Measurements from ENCODE around the gene S1PR4. TPM values are rescaled to one million over a fixed set of nuclear protein-coding genes. Genes with fewer than 3 reads are reported as not detected.
"Not testable (repeated sequence)": the region's sequence is repeated elsewhere in the genome, so short reads cannot be mapped to it uniquely, and the experiment has no call there.

S1PR4 gene
- total RNA-seq, 2 experiments from 2014 or later, result 32.7 to 34.0 TPM

GRCh38 chr19:3186160-3186688 is 7.7 kb downstream of the S1PR4 start:
- Mint-ChIP-seq H3K36me3 (peaks cover 11% of the 10 kb centered on the region), H3K4me3 (peak overlapping the region; percentile 86)

DNA sequence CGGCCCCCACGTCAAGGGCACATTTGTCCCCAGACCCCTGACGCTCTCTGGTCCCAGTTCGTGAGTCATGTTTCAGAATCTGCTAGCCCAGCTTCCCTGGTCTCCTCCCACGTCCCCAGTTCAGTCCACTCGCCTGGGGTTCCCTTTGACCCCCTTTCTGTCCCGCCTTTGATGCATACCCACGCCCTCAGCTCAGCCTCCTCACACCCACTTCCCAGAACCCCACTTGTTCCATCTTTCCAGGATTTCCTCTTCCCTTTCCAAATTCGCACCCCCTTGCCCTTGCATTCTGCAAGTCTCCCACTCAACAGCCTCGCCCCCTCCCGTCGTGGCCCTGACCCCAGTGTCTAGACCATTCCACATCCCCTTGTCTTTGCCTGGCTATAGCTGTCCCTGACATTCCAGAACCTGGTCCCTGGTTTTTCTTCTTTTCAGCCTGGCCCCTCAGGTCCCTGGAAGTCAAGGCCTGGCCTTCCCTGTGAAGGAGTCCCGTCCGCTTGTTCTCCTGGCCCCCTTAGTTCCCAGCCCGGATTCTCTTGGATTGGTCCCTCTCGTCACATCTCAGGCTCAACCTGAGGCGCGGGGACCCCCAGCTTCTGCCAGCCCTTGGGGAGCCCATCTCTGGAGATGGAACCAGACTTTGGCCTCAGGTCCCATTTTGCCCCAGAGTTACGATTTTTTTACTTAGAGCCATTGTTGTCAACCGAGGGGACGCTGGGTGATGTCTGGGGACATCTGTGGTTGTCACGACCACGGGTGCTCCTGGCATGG is 8.5 kb downstream of the S1PR4 start:
- CTCF ChIA-PET, result interaction anchor here (0.5 to 1.0 kb wide), 3 partner anchors 24 to 438 kb away, joined by 3 read pairs; no protein-coding TSS in a partner anchor
- POLR2A ChIA-PET, result no interaction called here
- Mint-ChIP-seq H3K9me3 (no peaks in the 10 kb centered on the region), H3K4me3 (peak overlapping the region; percentile 86), H3K27ac (peak overlapping the region; percentile 63), H3K4me1 (ENCODE audit: low read depth) (peaks cover 54% of the 10 kb centered on the region), H3K36me3 (peaks cover 10% of the 10 kb centered on the region), H3K27me3 (no peaks in the 10 kb centered on the region)
- no peak for DNase-seq
- intact Hi-C loops (cut with micrococcal nuclease), result no loop called here

More at GRCh38 chr19:3186160-3186688, 7.7 kb downstream of the S1PR4 start:
- ChIA-PET CTCF (interaction anchor here (1.0 to 1.7 kb wide), 2 partner anchors 24 to 78 kb away, joined by 3 to 5 read pairs; no protein-coding TSS in a partner anchor), POLR2A (interaction anchor here (1.0 kb wide), 1 partner anchor 42 kb away, joined by 4 read pairs; no protein-coding TSS in a partner anchor)
- Mint-ChIP-seq H3K4me1 (ENCODE audit: low read depth) (peaks cover 58% of the 10 kb centered on the region), H3K9me3 (no peaks in the 10 kb centered on the region), H3K27ac (peak overlapping the region; percentile 63), H3K27me3 (no peaks in the 10 kb centered on the region)
- intact Hi-C loops (cut with micrococcal nuclease), result no loop called here
- DNase-seq, result no peak

- ChIA-PET CTCF (interaction anchor here (0.6 kb wide), 1 partner anchor 439 kb away, joined by 3 read pairs; no protein-coding TSS in a partner anchor), POLR2A (no interaction called here)
- no peaks in the 10 kb centered on the region for H3K27me3 Mint-ChIP-seq
- no peak for DNase-seq
- intact Hi-C loops (cut with micrococcal nuclease), result no loop called here
- no peak overlapping the region for H3K27ac Mint-ChIP-seq
- H3K4me1 Mint-ChIP-seq (ENCODE audit: low read depth), result peaks cover 50% of the 10 kb centered on the region
- peak overlapping the region; percentile 86 for H3K4me3 Mint-ChIP-seq
- H3K9me3 Mint-ChIP-seq, result no peaks in the 10 kb centered on the region
- peaks cover 9% of the 10 kb centered on the region for H3K36me3 Mint-ChIP-seq
Observed at GRCh38 chr19:3187662-3188511, 9.3 kb downstream of the S1PR4 start.

DNA sequence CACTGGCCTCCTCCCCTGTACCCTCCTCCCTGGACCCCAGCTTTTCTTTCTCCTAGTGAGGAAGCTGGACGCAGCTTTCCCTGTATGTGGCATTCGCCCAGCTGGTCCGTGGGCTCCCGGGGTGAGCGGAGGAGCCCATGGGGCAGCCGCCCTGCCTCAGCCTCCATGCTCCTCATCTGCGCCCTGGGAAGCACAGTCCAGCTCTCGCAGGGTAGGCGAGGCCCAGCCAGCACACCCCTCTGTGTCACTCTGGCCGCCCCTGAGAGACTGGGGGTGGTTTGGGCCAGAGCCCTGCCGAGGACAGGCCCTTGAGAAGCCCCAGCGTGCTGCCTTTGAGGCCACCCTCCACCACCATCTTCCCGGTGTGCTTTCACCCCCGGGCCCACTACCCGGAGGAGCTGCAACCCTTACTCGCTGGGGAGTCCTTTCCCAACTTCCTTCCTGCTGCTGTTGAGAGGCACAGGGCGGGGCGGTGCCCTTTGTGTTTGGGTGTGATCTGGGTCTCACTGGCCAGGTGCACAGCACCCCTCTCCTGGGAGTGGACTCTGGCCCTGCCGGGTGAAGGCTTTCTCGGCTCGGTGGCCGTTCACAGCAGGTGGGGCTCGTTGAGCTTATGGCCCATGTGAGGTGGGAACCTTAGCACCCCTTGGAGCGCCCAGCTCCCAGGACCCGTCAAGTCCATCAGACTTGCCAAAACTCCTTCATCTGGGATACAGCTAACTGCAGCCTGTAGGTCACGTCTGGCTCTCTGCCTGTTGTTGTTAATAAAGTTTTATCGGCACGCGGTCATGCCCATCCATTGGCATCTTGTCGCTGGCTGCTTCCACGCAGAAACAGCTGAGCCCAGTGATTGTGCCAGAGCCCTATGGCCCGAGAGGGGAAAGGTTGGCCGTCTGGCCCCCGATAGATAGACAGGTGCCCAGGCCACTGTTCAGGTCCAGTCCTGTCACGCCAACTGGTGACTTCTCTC is 10.3 kb downstream of the S1PR4 start:
- DNase-seq, result no peak
- intact Hi-C loops (cut with micrococcal nuclease), result no loop called here
- peak overlapping the region; percentile 8 for H3K4me3 Mint-ChIP-seq
- H3K27me3 Mint-ChIP-seq, result no peaks in the 10 kb centered on the region
- H3K36me3 Mint-ChIP-seq, result peaks cover 12% of the 10 kb centered on the region
- no peak overlapping the region for H3K27ac Mint-ChIP-seq
- H3K4me1 Mint-ChIP-seq (ENCODE audit: low read depth), result peaks cover 44% of the 10 kb centered on the region
- H3K9me3 Mint-ChIP-seq, result no peaks in the 10 kb centered on the region
- ChIA-PET CTCF (interaction anchor here (0.8 to 0.9 kb wide), 2 partner anchors 36 to 226 kb away, joined by 3 to 4 read pairs; partner anchors contain the start of gene CELF5), POLR2A (no interaction called here)

DNA sequence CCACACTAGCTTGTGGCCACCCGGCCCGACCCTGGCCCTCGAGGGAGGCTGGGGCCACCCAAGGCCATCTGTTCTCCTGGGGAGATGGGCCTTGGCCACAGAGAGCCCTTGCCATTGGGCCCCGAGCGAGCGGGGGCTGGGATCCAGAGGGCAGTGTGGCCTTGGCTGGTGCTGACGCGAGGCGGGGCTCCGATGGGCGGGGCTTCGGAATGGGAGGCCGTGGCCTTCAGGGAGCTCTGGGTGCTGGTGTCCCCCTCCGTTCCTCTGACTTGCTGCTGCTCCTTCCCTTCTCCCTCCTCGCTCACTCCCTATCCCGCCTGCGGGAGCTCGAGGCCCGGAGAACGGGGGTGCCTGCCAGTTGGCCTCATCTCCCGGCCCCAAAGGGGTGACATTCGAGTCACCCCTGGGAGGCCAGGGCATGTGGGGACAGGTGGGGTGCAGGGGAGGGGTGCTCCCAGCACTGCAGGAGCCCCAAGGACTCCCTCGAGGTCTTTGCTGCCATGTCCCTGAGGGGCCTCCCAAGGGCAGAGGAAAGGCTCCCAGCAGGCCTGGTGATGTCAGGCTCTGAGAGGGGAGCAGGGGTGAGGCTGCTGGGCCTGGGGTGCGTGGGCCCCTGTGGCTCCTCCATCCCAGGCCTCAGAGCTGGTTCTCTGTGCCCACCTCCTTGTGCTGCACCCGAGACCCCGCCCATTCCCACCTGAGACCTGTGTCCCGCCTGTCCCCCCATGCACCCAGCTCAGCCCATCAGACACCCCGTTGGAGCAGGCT is 11.3 kb downstream of the S1PR4 start:
- Mint-ChIP-seq H3K27ac (no peak overlapping the region), H3K9me3 (no peaks in the 10 kb centered on the region), H3K27me3 (no peaks in the 10 kb centered on the region), H3K4me1 (ENCODE audit: low read depth) (peaks cover 35% of the 10 kb centered on the region), H3K4me3 (no peak overlapping the region), H3K36me3 (peaks cover 18% of the 10 kb centered on the region)
- ChIA-PET POLR2A (no interaction called here), CTCF (interaction anchor here (0.8 to 0.9 kb wide), 2 partner anchors 35 to 227 kb away, joined by 3 to 4 read pairs; partner anchors contain the start of gene CELF5)
- intact Hi-C loops (cut with micrococcal nuclease), result no loop called here
- DNase-seq, result no peak

DNA sequence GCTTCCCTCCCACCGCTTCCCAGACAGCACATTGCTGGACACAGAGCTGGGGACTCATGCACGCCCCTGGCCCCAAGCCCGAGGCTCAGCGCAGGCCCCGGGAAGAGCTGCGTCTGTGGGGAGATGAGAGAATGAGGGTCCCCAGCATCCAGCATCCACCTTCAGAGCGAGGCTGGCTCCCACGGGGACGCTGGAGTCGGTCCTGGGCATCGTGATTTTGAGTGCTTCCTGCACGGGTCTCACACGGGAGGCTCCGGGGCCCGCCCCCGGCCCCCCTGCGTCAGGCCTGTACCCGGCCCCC is 11.9 kb downstream of the S1PR4 start:
- no peak for DNase-seq
- intact Hi-C loops (cut with micrococcal nuclease), result no loop called here
- CTCF ChIA-PET, result no interaction called here
- Mint-ChIP-seq H3K27me3 (no peaks in the 10 kb centered on the region), H3K36me3 (peaks cover 18% of the 10 kb centered on the region), H3K27ac (no peak overlapping the region), H3K4me1 (ENCODE audit: low read depth) (peaks cover 31% of the 10 kb centered on the region), H3K9me3 (no peaks in the 10 kb centered on the region), H3K4me3 (no peak overlapping the region)
- POLR2A ChIA-PET, result no interaction called here

DNA sequence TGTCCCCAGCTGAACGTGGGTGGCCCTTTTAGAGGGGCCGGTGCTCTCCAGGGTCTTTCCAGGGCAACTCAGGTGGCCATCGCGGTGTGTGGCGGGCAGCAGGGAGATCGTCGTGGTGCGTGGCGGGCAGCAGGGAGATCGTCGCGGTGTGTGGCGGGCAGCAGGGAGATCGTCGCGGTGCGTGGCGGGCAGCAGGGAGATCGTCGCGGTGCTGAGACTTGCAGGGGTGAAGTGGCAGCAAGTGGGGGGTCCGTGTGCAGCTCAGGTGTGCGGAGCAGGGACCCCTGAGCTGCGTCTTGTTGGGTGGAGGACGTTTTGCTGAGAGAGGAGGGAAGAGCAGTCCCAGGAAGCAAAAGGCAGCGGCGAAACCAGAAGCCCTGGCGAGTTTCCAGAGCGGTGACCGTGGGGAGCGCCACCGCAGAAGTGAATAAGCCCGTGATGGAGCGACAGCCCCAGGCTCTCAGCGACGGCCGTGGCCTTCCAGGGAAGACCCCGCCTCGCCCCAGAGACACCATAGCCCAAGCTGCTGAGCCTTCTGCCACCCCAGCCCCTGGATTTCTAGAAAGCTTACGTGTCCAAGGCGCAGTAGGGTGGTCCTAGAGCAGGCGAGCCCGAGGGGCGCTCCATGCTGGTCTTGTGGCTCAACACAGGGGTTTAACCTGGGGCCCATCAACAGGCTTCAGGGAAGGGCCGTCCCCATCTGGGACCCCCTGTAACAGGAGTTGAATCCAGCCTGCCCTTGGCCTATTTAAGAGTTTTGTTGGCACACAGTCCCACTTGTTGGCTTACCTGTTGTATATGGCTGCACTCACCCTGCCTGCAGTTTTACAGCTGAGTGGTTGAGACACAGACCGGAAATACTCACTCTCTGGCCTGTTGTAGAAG is 12.6 kb downstream of the S1PR4 start:
- Mint-ChIP-seq H3K4me1 (ENCODE audit: low read depth) (peaks cover 31% of the 10 kb centered on the region), H3K27ac (no peak overlapping the region), H3K9me3 (no peaks in the 10 kb centered on the region), H3K4me3 (no peak overlapping the region), H3K36me3 (peaks cover 18% of the 10 kb centered on the region), H3K27me3 (no peaks in the 10 kb centered on the region)
- no peak for DNase-seq
- ChIA-PET POLR2A (no interaction called here), CTCF (interaction anchor here (0.5 kb wide), 1 partner anchor 35 kb away, joined by 3 read pairs; no protein-coding TSS in a partner anchor)
- intact Hi-C loops (cut with micrococcal nuclease), result no loop called here

GRCh38 chr19:3191806-3192104 is 13.2 kb downstream of the S1PR4 start:
- DNase-seq; H3K27ac Mint-ChIP-seq; intact Hi-C loops (cut with micrococcal nuclease); H3K27me3 Mint-ChIP-seq; H3K4me3 Mint-ChIP-seq; POLR2A ChIA-PET; H3K9me3 Mint-ChIP-seq: not testable (repeated sequence)
- Mint-ChIP-seq H3K4me1 (ENCODE audit: low read depth) (peaks cover 28% of the 10 kb centered on the region), H3K36me3 (peaks cover 14% of the 10 kb centered on the region)
- CTCF ChIA-PET, result interaction anchor here (0.5 kb wide), 1 partner anchor 35 kb away, joined by 3 read pairs; no protein-coding TSS in a partner anchor

DNA sequence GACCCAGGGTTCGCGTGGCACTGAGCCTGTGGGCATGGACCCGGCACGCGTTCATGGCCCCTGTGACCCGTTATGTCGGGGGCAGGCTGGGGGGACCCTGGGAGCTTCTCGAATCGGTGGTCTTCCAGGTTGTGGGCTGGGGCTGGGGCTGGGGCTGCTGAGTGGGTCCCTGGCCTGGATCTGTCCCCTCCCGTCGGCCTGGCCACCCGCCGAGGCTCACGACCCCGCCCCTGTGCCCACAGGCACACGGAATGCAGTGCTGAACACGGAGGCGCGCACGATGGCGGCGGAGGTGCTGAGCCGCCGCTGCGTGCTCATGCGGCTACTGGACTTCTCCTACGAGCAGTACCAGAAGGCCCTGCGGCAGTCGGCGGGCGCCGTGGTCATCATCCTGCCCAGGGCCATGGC is 13.7 kb downstream of the S1PR4 start:
- Mint-ChIP-seq H3K9me3 (no peaks in the 10 kb centered on the region), H3K4me1 (ENCODE audit: low read depth) (peaks cover 24% of the 10 kb centered on the region), H3K4me3 (no peak overlapping the region), H3K27ac (no peak overlapping the region), H3K27me3 (no peaks in the 10 kb centered on the region), H3K36me3 (peaks cover 12% of the 10 kb centered on the region)
- DNase-seq, result no peak
- ChIA-PET CTCF (no interaction called here), POLR2A (no interaction called here)
- intact Hi-C loops (cut with micrococcal nuclease), result no loop called here

DNA sequence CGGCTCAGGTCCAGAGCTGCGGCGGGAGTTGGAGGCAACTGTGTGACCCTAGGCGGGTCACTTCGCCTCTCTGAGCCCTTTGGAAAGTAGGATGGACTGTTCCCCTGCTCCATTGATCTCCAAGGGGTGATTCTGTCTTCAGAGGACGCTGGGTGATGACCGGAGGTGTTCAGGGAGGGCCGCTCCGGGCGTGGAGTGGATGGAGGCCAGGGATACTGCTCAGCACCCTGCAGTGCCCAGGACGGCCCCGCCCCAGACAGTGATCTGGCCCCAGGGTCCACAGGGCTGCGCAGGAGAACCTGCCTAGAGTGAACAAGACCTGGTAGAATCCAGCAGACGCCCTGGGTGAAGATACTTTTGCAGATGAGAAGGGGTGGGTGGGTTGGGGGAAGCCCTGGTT is 14.1 kb downstream of the S1PR4 start:
- intact Hi-C loops (cut with micrococcal nuclease), result no loop called here
- no peak for DNase-seq
- H3K9me3 Mint-ChIP-seq, result no peaks in the 10 kb centered on the region
- H3K27ac Mint-ChIP-seq, result no peak overlapping the region
- peaks cover 12% of the 10 kb centered on the region for H3K36me3 Mint-ChIP-seq
- no peak overlapping the region for H3K4me3 Mint-ChIP-seq
- H3K4me1 Mint-ChIP-seq (ENCODE audit: low read depth), result peaks cover 19% of the 10 kb centered on the region
- CTCF ChIA-PET, result no interaction called here
- POLR2A ChIA-PET, result no interaction called here
- no peaks in the 10 kb centered on the region for H3K27me3 Mint-ChIP-seq

All from activated CD4-positive, alpha-beta memory T cell treated with anti-CD3 and anti-CD28 coated beads for 36 hours (primary cell).